GM12875 (cell line): ENCODE data around the gene OSGIN1.

Experiments
- H3K4me3 ChIP-seq: one replicate; pipeline ENCODE4 v1.5.1; 2011; ENCODE audit warnings: low read depth, low read length, control low read depth
- TF ChIP-seq, protein P1 (sequence below): IDR thresholded peaks from 2 replicates; pipeline ENCODE4 v1.5.1; 2011; ENCODE audit warnings: low read depth, mild to moderate bottlenecking, control low read depth, inconsistent platforms, low read length, moderate library complexity, borderline replicate concordance; ENCODE audit not compliant: insufficient read depth

Gene OSGIN1

DNA sequence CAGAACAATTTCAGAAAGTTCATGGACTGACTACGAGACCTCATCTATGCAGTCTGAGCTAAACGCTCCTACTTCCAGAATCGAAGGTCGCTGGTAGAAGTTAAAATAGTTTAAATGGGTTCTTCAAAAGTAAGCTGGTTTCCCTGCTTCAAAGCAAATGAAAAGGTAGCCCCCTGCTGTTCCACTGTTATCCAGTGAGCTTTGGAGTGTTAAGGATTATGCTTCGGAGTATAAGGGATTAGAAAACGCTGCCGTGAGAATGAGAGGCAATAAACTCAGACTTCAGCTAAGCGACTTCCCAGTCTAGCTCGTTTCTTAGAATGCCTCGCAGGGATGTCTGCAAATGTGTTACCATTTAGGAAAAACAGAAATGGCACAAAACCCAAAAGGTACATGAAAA, 41.8 kb upstream of the OSGIN1 start:
- TF ChIP-seq, protein P1, sequence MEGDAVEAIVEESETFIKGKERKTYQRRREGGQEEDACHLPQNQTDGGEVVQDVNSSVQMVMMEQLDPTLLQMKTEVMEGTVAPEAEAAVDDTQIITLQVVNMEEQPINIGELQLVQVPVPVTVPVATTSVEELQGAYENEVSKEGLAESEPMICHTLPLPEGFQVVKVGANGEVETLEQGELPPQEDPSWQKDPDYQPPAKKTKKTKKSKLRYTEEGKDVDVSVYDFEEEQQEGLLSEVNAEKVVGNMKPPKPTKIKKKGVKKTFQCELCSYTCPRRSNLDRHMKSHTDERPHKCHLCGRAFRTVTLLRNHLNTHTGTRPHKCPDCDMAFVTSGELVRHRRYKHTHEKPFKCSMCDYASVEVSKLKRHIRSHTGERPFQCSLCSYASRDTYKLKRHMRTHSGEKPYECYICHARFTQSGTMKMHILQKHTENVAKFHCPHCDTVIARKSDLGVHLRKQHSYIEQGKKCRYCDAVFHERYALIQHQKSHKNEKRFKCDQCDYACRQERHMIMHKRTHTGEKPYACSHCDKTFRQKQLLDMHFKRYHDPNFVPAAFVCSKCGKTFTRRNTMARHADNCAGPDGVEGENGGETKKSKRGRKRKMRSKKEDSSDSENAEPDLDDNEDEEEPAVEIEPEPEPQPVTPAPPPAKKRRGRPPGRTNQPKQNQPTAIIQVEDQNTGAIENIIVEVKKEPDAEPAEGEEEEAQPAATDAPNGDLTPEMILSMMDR, result no peak
- no peak overlapping the region for H3K4me3 ChIP-seq

DNA sequence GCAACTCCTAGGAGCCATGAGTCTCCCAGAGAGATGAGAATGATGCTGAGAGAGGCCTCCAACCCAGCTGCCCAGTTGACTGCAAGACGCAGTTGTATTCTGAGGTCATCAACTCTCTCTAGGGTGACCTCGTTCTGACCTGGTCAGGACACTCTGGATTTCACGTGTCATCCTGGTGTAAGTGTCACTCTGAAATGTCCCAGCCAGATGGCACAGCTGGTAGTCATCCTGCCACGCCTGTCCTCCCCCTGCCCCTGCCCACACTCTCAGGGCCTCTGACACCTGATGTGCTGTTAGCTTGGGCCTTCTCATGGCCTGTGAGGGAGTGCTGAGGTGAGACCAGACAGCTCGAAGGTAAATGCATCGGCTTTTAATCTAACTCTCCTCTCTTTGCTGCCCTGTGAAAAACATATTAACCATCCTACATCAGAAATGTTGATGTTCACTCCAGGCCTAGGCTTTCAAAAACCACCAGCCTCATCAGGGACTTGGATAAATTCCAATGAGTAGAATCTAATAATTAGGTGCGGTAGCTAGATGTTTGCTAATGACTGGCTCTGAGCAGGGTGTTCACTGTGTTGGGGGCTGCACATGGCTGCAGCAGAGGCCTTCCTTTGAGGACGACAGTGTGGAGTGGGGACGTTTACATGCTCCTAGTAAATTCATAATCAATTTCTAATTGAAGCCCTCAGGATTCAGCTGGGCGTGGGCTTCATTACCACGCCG, 40.4 kb upstream of the OSGIN1 start:
- TF ChIP-seq, protein P1, result no peak
- no peak overlapping the region for H3K4me3 ChIP-seq

DNA sequence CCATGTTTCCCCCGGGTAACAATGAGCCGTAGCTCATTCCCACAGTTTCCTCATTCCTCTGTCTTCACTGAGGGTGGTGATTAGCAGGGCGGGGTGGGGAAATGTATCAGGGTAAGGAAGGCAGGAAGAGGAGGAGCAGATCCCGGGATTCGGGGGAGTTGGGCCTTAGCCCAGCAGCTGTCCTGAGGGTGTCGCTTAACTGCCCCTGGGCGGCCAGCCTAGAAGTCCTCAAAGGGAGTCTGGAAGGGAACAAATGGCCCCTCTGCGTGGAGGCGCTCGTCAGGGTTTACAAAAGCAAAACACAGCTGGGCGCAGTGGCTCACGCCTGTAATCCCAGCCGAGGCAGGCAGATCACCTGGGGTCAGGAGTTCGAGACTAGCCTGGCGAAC, 39.8 kb upstream of the OSGIN1 start:
- H3K4me3 ChIP-seq, result no peak overlapping the region
- TF ChIP-seq, protein P1, result no peak

DNA sequence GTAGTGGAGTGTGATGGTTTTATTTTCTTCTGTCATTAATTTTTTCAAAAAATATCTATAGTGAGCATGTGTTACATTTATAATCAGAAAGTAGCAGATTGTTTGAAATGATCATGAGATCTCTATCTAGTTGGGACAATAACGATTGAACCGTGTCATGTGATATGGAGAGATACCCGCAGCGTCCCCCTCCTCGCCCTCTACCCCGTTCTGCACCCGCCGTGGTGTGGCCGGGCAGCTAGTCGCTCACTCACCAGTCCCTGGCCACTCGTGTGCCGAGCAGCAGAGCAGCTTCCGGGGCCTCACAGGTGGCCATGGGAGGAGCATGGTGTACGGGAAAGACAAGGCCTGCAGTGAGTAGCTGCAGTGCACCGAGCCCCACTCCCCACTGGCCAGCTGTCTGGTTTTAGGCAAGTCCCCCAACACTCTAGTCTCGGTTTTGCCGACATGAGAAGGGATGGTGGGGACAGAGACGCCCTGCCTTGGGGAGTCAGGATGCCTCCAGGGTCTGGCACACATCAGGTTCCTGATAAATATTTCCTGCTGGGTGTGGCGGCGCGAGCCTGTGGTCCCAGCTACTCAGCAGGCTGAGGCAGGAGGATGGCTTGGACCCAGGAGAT, 38.8 kb upstream of the OSGIN1 start:
- H3K4me3 ChIP-seq, result no peak overlapping the region
- TF ChIP-seq, protein P1, result no peak

DNA sequence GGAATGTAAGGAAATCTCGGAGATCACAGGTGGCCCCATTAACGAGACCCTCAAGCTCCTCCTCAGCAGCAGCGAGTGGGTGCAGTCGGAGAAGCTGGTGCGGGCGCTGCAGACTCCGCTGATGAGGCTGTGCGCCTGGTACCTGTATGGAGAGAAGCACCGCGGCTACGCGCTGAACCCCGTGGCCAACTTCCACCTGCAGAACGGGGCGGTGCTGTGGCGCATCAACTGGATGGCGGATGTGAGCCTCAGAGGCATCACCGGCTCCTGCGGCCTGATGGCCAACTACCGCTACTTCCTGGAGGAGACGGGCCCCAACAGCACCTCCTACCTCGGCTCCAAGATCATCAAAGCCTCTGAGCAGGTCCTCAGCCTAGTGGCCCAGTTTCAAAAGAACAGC, 38.0 kb upstream of the OSGIN1 start:
- no peak overlapping the region for H3K4me3 ChIP-seq
- TF ChIP-seq, protein P1, result no peak

DNA sequence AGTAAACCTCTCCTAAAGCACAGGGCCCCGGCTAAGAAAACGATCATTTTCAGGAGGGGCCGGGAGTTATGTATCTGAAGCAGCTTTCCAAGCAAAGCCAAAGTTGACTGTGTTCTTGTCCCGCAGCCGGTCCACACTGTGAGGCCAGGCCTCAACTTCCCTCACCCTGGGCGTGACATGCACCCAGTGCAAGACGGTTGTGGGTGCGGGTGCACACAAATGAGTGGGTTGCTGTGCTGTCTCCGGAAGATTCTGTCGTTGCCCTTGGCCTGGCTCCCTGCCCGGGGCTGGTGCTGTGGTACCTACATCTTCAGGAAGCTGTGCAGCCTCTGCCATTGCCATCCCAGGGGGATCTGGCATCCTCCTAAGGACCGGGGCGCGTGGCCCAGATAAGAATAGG, 37.5 kb upstream of the OSGIN1 start:
- no peak overlapping the region for H3K4me3 ChIP-seq
- TF ChIP-seq, protein P1, result no peak
